Lung (tissue), 12 donors: ENCODE measurements around the gene BMP8A. TPM values are rescaled to one million over a fixed set of nuclear protein-coding genes. Genes with fewer than 3 reads are reported as not detected.

ENCODE experiments used
- ATAC-seq: fragments of 200-7000 bp; cut with Tn5 transposase; one replicate; pipeline ENCODE4 v1.9.1; 2020; ENCODE audit warnings: moderate number of reproducible peaks; ENCODE audit not compliant: insufficient read depth, low FRiP score
- DNase-seq, 3 donors: peaks; one replicate each; pipeline ENCODE4 v3.0.0-alpha.2; 2013 to 2017
- H3K27ac ChIP-seq, 2 donors: one replicate each; pipeline ENCODE4 v1.5.1; 2013; ENCODE audit warnings: mild to moderate bottlenecking in 2 of 2, moderate library complexity in 2 of 2, control low read depth in 1 of 2, inconsistent platforms in 1 of 2, low read depth in 1 of 2, low read length in 1 of 2
- H3K27me3 ChIP-seq, 3 donors: one replicate each; pipeline ENCODE4 v1.5.1; 2013; ENCODE audit warnings: low read length in 2 of 3; ENCODE audit not compliant: control insufficient read depth in 3 of 3, insufficient read depth in 3 of 3
- H3K36me3 ChIP-seq, 4 donors: one replicate each; pipeline ENCODE4 v1.5.1; 2013; ENCODE audit warnings: low read length in 4 of 4, mild to moderate bottlenecking in 1 of 4, moderate library complexity in 1 of 4; ENCODE audit not compliant: control insufficient read depth in 4 of 4, insufficient read depth in 4 of 4
- H3K4me1 ChIP-seq, 5 donors: one replicate each; pipeline ENCODE4 v1.5.1; 2013; ENCODE audit warnings: low read length in 5 of 5, mild to moderate bottlenecking in 2 of 5, moderate library complexity in 1 of 5; ENCODE audit not compliant: control insufficient read depth in 5 of 5, insufficient read depth in 5 of 5
- H3K4me3 ChIP-seq: one replicate; pipeline ENCODE4 v1.5.1; 2013; ENCODE audit warnings: mild to moderate bottlenecking, control low read depth, moderate library complexity
- H3K9ac ChIP-seq, 2 donors: one replicate each; pipeline ENCODE4 v1.5.1; 2013; ENCODE audit warnings: low read length in 2 of 2, control low read depth in 1 of 2; ENCODE audit not compliant: insufficient read depth in 1 of 2
- H3K9me3 ChIP-seq, 4 donors: one replicate each; pipeline ENCODE4 v1.5.1; 2013; ENCODE audit warnings: low read length in 3 of 4, mild to moderate bottlenecking in 1 of 4, moderate library complexity in 1 of 4; ENCODE audit not compliant: control insufficient read depth in 4 of 4, insufficient read depth in 3 of 4
- CTCF ChIP-seq: IDR thresholded peaks from 2 replicates; pipeline ENCODE4 v1.5.1; 2012; ENCODE audit warnings: mild to moderate bottlenecking; ENCODE audit errors: control extremely low read depth, extremely low read depth
- WGBS, 2 donors: extraction: QIAGEN DNeasy Blood & Tissue Kit; methylation state at CpG; one replicate each; pipeline ENCODE4 v1.1.7; 2013; 5-methylcytosine and 5-hydroxymethylcytosine counted together
- polyA plus RNA-seq, 2 donors: library from polyadenylated mRNA; stranded (reverse); fragments of 200-250 nt; gene quantifications; one replicate each; pipeline ENCODE4 v1.2.1, GENCODE V29; 2013
- total RNA-seq, 2 donors: library from RNA; depleted of rRNA in 1 of 2; stranded (reverse); fragments of >200 nt in 1 of 2; gene quantifications; one replicate each; pipeline ENCODE4 v1.2.1, GENCODE V29; 2014 to 2021
- donor health status: control.
- donor health status: control.
- donor health status: Bipolar disorder and iron deficiency.
- donor health status: healthy.
- donor health status: DM: yes; HTN: yes; CAD: no.

The BMP8A gene
- total and polyA plus RNA-seq, 4 donors, result 0.30 to 0.68 (median 0.55) TPM; not detected in 1

- Histone ChIP-seq H3K27ac (no peak overlapping the region), H3K36me3 (peaks cover 50 to 90% (median 62%) of the 10 kb centered on the region in 4 donors), H3K9me3 (no peaks in the 10 kb centered on the region), H3K27me3 (no peaks in the 10 kb centered on the region), H3K4me1 (peaks cover 0 to 2% (median 0%) of the 10 kb centered on the region in 5 donors), H3K9ac (no peak overlapping the region), H3K4me3 (no peak overlapping the region)
- no peak for TF ChIP-seq CTCF
- ATAC-seq, result no peak
- WGBS, 2 donors, result 86 to 87% methylated on average over 5 of the region's 5 CpGs
- DNase-seq, result peak in 1 of 3 donors; percentile 19
Observed at GRCh38 chr1:39452540-39452939, 38.9 kb upstream of the BMP8A start.

GRCh38 chr1:39453603-39454002, 37.8 kb upstream of the BMP8A start:
- ATAC-seq (no peak), DNase-seq (peak; percentile 22 to 67 (median 36))
- Histone ChIP-seq H3K4me3 (no peak overlapping the region), H3K27me3 (no peaks in the 10 kb centered on the region), H3K4me1 (peaks cover 0 to 2% (median 0%) of the 10 kb centered on the region in 5 donors), H3K27ac (no peak overlapping the region), H3K9ac (no peak overlapping the region), H3K36me3 (peaks cover 55 to 90% (median 65%) of the 10 kb centered on the region in 4 donors), H3K9me3 (no peaks in the 10 kb centered on the region)
- TF ChIP-seq CTCF, result no peak
- WGBS, 2 donors, result 64 to 82% methylated on average over 8 of the region's 8 CpGs

- no peak overlapping the region for H3K4me3 ChIP-seq
- no peaks in the 10 kb centered on the region for H3K27me3 ChIP-seq
- H3K9ac ChIP-seq, result no peak overlapping the region
- peaks cover 0 to 2% (median 0%) of the 10 kb centered on the region in 5 donors for H3K4me1 ChIP-seq
- no peak overlapping the region for H3K27ac ChIP-seq
- 92 to 95% methylated on average over 4 of the region's 4 CpGs for WGBS, 2 donors
- no peak for TF ChIP-seq CTCF
- ATAC-seq (no peak), DNase-seq (no peak)
- H3K36me3 ChIP-seq, result peaks cover 63 to 90% (median 70%) of the 10 kb centered on the region in 4 donors
- H3K9me3 ChIP-seq, result no peaks in the 10 kb centered on the region
Observed at GRCh38 chr1:39458991-39459390, 32.4 kb upstream of the BMP8A start.

GRCh38 chr1:39462074-39462473, 29.4 kb upstream of the BMP8A start:
- no peak for TF ChIP-seq CTCF
- DNase-seq, result no peak
- Histone ChIP-seq H3K27ac (peak overlapping the region in 1 of 2 donors; percentile 50), H3K9ac (no peak overlapping the region), H3K4me1 (peaks cover 0 to 4% (median 0%) of the 10 kb centered on the region in 5 donors), H3K36me3 (peaks cover 55 to 85% (median 68%) of the 10 kb centered on the region in 4 donors), H3K9me3 (no peaks in the 10 kb centered on the region), H3K27me3 (no peaks in the 10 kb centered on the region), H3K4me3 (no peak overlapping the region)
- no peak for ATAC-seq
- WGBS, 2 donors, result 76 to 93% methylated on average over 1 of the region's 1 CpG
